Esophagus (tissue), 2 donors: ENCODE measurements around the gene GSN. TPM values are rescaled to one million over a fixed set of nuclear protein-coding genes. Genes with fewer than 3 reads are reported as not detected.

Experiments used
- H3K27ac ChIP-seq, 2 donors: one replicate each; pipeline ENCODE4 v1.5.1; 2013; ENCODE audit warnings: low read depth in 2 of 2, mild to moderate bottlenecking in 2 of 2, inconsistent platforms in 1 of 2, low read length in 1 of 2, moderate library complexity in 1 of 2
- H3K27me3 ChIP-seq, 2 donors: one replicate each; pipeline ENCODE4 v1.6.1; 2013; ENCODE audit warnings: low read length in 2 of 2, control low read depth in 1 of 2, mild to moderate bottlenecking in 1 of 2; ENCODE audit not compliant: insufficient read depth in 2 of 2, control insufficient read depth in 1 of 2
- H3K36me3 ChIP-seq, 2 donors: one replicate each; pipeline ENCODE4 v1.6.1; 2013; ENCODE audit warnings: low read length in 1 of 2; ENCODE audit not compliant: control insufficient read depth in 2 of 2, insufficient read depth in 2 of 2
- H3K4me1 ChIP-seq, 2 donors: one replicate each; pipeline ENCODE4 v1.6.1; 2013; ENCODE audit warnings: low read length in 1 of 2; ENCODE audit not compliant: control insufficient read depth in 2 of 2, insufficient read depth in 2 of 2
- H3K4me3 ChIP-seq, 2 donors: one replicate each; pipeline ENCODE4 v1.5.1; 2013; ENCODE audit warnings: low read length in 2 of 2, mild to moderate bottlenecking in 2 of 2, low read depth in 1 of 2, moderate library complexity in 1 of 2
- H3K9me3 ChIP-seq, 2 donors: one replicate each; pipeline ENCODE4 v1.6.1; 2013; ENCODE audit warnings: mild to moderate bottlenecking in 2 of 2, low read depth in 1 of 2, low read length in 1 of 2, moderate library complexity in 1 of 2; ENCODE audit not compliant: control insufficient read depth in 2 of 2, insufficient read depth in 1 of 2
- WGBS, 2 donors: extraction: QIAGEN DNeasy Blood & Tissue Kit; methylation state at CpG; one replicate each; pipeline ENCODE4 v1.1.7; 2013; 5-methylcytosine and 5-hydroxymethylcytosine counted together
- polyA plus RNA-seq, 2 donors: library from polyadenylated mRNA; stranded (reverse); fragments of 200-250 nt; gene quantifications; one replicate each; pipeline ENCODE4 v1.2.3, GENCODE V29; 2013
- donor health status: healthy with polysubstance abuse.
- donor health status: Bipolar disorder and iron deficiency.

Gene GSN
- polyA plus RNA-seq, 2 donors: 198 to 418 TPM

DNA sequence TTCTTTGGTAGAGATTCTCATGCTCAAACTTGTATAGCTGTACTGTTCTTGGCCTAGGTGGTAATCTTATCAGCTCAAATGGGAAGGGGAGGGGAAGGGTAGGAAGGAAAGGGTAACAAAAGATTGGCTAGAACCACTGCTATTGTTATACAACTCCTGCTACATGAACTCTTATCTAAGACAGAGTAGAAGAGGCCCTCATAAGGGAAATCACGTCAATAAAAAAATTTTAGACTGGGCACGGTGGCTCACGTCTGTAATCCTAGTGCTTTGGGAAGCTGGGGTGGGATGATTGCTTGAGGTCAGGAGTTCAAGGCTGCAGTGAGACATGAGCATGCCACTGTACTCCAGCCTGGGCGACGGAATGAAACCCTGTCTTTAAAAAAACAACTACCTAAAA, 86.2 kb downstream of the GSN start:
- Histone ChIP-seq H3K36me3 (peaks cover 0 to 3% of the 10 kb centered on the region in 2 donors), H3K27me3 (no peaks in the 10 kb centered on the region), H3K9me3 (no peaks in the 10 kb centered on the region), H3K27ac (peak overlapping the region in 1 of 2 donors; percentile 24), H3K4me1 (no peaks in the 10 kb centered on the region), H3K4me3 (no peak overlapping the region)
- 57 to 69% methylated on average over 5 of the region's 5 CpGs for WGBS, 2 donors

DNA sequence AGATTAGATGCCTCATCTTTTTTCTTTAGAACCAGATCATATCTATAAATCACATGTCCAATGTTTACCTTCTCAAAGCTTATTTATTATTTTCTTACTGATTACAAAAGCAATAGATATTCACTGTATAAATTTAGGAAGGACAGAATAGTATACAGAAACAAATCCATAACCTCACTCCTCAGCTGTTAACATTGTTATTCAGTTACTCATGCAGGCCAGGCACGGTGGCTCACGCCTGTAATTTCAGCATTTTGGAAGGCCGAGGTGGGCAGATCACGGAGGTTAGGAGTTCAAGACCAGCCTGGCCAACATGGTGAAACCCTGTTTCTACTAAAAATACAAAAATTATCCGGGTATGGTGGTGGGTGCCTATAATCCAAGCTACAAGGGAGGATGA, 86.8 kb downstream of the GSN start:
- Histone ChIP-seq H3K27ac (peak overlapping the region in 1 of 2 donors; percentile 60), H3K4me3 (no peak overlapping the region), H3K4me1 (no peaks in the 10 kb centered on the region), H3K36me3 (peaks cover 0 to 3% of the 10 kb centered on the region in 2 donors), H3K27me3 (no peaks in the 10 kb centered on the region), H3K9me3 (no peaks in the 10 kb centered on the region)
- 77 to 79% methylated on average over 5 of the region's 5 CpGs for WGBS, 2 donors

DNA sequence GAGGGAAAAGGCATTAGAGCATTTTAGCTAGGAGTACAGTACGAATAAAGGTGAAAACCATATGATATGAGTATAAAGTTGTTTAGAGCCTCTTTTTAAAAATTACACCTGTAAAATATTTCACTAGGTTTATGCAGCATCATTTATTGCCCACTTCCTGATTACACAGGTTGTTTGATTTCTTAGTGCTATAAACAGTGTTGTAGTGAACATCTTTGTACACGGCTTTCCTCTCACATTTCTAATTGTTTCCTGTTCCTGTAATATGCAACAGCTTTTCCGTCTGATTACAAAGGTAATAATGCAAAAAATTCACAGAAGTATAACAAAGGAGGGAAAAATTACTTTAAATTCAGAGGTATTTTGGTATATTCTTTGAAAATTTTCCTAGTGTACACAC, 89.0 kb downstream of the GSN start:
- H3K27me3 ChIP-seq: no peaks in the 10 kb centered on the region
- no peaks in the 10 kb centered on the region for H3K9me3 ChIP-seq
- H3K36me3 ChIP-seq: peaks cover 0 to 3% of the 10 kb centered on the region in 2 donors
- WGBS, 2 donors: 64 to 75% methylated on average over 3 of the region's 3 CpGs
- no peak overlapping the region for H3K4me3 ChIP-seq
- H3K27ac ChIP-seq: peak overlapping the region; percentile 68 to 79
- no peaks in the 10 kb centered on the region for H3K4me1 ChIP-seq

DNA sequence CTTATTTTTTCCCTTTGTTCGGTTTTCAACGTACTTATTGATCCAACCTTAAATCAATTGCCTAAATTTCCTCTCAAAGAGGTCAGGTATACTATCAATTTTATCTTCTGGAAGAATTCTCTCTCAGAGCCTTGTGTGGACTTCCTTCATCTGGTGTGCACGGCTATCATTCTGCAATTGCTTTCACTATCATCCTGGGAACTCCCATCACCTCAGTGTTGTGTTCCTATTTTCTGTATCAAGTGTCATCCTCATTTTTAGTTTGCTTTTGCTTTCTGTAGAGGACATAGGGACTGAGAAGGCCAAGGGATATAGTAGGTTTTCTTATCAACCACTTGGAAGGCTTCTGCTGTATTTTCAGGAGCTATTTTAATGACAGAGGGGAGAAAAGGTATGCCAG, 90.8 kb downstream of the GSN start:
- 59 to 63% methylated on average over 3 of the region's 3 CpGs for WGBS, 2 donors
- Histone ChIP-seq H3K9me3 (no peaks in the 10 kb centered on the region), H3K4me1 (no peaks in the 10 kb centered on the region), H3K36me3 (peaks cover 0 to 3% of the 10 kb centered on the region in 2 donors), H3K4me3 (no peak overlapping the region), H3K27ac (peak overlapping the region; percentile 22 to 59), H3K27me3 (no peaks in the 10 kb centered on the region)

DNA sequence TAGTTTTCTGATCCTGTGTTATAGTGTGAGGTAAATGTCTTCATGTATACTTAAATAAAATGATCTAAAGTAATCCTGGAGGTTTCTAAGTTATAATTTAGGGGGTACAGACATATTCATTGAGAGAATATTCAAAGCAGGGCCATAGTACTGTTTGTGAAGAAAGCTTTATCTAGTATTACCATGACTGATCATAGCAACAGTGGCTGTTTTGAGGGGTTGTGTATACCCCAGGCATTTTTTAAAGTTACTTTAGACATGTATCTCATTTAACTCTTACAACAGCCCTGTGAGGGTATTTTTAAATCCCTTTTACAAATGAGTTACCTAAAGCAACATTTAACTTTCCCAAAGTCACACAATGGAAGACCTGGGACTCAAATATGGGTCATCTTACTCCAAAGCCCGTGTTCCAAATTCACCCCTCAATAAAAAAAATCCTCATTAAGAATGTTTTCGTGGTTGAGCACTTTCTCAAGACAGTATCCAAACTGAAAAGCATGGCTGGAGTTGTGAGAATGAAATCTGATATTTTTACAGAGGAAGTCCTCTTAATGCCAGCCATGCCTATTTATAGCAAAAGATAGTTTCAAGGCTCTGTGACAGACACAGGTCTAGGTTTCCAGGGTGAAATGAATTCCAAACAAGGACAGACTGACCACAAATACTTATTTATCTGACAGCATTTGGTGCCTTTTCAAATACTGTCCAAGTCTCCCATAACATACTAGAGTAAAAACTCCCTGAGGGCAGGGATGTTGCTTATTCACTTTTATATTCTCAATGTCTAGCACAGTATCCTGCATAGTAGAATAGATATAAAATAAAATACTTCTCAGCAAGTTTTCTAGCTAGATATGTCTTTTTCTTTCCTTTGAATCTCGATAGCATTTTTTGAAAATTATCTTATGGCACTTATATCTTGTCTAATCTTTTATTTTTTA, 91.7 kb downstream of the GSN start:
- peak overlapping the region in 1 of 2 donors; percentile 18 for H3K27ac ChIP-seq
- H3K36me3 ChIP-seq: peaks cover 0 to 3% of the 10 kb centered on the region in 2 donors
- no peaks in the 10 kb centered on the region for H3K9me3 ChIP-seq
- H3K4me1 ChIP-seq: no peaks in the 10 kb centered on the region
- H3K4me3 ChIP-seq: no peak overlapping the region
- WGBS, 2 donors: 82% methylated on average over 3 of the region's 3 CpGs
- H3K27me3 ChIP-seq: no peaks in the 10 kb centered on the region

DNA sequence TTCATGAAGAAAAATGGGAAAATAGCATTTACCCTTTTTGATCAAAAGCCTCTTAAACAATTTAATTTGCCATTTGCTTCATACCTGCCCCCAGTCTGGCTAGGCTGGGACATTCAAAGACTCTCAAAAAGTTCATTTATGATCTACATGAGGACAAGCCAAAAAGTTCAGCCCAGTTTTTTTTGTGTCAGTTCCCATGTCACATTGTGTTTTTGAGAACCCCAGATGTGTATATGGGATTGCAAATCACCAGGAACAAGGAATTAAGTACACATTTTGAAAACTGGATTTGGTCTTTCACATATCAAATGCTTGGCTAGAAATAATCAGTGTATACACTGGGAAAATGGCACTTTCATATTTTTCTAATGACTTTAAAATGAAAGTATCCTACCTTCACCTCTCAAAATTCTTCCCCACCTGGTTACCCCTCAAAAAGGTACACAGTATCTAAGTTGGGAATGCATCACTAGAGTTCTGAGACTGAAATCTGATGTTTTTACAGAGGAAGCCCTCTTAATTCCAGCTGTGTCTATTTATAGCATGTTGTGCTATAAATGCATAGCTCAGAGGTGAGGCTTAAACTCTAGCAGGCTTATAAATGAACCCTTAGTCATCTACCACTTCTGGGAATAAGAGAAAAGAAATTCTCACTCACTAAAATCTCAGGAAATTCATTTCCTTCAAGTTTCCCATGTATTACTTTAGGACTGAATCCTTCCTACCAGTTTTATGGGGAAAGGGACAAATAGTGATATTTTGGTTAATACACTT, 92.8 kb downstream of the GSN start:
- no peaks in the 10 kb centered on the region for H3K9me3 ChIP-seq
- H3K4me3 ChIP-seq: no peak overlapping the region
- peak overlapping the region in 1 of 2 donors; percentile 75 for H3K27ac ChIP-seq
- no peaks in the 10 kb centered on the region for H3K4me1 ChIP-seq
- H3K27me3 ChIP-seq: no peaks in the 10 kb centered on the region
- no peaks in the 10 kb centered on the region for H3K36me3 ChIP-seq

DNA sequence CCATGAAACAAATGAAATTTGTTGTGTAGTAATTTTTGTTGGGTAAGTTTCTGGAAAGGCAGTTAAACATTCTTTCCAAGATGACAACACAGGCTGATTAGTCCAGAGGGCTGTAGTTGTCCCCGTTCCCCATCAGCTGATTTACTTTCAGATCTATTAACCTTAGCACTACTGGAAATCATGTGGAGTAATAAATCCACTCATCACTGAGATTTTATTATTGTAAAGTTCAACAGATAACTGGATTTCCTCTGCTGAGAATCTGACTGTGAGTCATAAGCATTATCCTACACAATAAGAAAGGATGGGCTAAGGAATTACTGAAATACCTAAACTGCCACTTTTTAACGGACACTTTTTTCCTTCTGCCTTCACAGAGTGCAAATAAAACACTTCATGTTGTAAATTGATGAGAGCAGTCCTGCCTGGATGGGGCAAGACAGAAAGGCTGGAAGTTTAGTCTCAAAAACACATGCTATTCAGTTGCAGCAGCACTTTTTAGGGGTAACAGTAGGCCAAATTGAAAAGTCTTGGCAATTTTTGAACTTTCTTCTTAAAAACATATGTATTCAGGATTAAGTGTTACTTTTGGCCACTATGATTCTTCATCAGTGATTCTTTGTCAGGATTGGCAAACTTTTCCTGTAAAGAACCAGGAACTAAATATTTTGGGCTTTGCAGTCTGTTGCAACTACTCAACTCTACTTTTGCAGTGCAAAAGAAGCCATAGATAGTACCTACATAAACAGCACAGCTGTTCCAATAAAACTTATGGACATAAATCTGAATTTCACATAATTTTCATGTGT, 95.1 kb downstream of the GSN start:
- Histone ChIP-seq H3K4me1 (no peaks in the 10 kb centered on the region), H3K36me3 (no peaks in the 10 kb centered on the region), H3K4me3 (peak overlapping the region in 1 of 2 donors; percentile 13), H3K27me3 (no peaks in the 10 kb centered on the region), H3K27ac (peak overlapping the region; percentile 68 to 85), H3K9me3 (no peaks in the 10 kb centered on the region)
- WGBS, 2 donors: 7 to 24% methylated on average over 2 of the region's 2 CpGs

DNA sequence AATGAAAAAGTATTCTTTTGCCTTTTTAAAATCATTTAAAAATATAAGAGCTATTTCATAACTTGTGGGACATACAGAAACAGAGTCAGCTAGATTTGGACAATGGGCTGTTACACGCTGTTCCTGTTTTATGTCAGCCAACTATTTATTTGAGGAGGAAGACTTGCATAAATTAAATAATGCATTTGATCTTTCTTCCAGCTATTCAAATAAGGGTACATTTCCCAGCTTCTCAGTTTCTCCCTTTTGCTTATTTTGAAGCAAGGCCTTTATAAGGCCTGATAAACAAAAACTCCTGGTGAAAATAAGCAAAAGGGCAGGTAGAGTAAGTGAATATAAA, 95.6 kb downstream of the GSN start:
- H3K9me3 ChIP-seq: no peaks in the 10 kb centered on the region
- H3K27ac ChIP-seq: peak overlapping the region in 1 of 2 donors; percentile 85
- WGBS, 2 donors: 13 to 54% methylated on average over 1 of the region's 1 CpG
- no peaks in the 10 kb centered on the region for H3K4me1 ChIP-seq
- H3K4me3 ChIP-seq: no peak overlapping the region
- H3K36me3 ChIP-seq: no peaks in the 10 kb centered on the region
- no peaks in the 10 kb centered on the region for H3K27me3 ChIP-seq

DNA sequence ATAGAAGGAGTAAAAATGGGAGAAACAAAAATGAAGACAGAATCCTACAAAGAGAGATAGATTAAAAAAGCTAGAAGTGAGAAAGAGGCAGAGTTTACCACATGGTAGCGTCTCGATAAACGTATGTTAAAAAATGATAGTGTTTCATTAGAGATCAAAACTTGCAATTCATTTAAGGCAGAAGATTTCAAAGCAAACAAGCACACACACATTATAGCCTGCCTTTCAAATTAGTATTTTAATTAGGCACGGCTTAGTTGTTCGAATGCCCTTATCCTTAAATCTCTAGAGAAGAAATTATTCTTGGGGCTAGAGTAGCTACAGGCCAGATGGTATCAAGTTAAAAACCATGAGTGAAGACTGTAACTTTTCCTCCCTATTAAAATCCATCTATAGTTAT, 96.1 kb downstream of the GSN start:
- Histone ChIP-seq H3K9me3 (no peaks in the 10 kb centered on the region), H3K36me3 (no peaks in the 10 kb centered on the region), H3K4me3 (no peak overlapping the region), H3K4me1 (no peaks in the 10 kb centered on the region), H3K27me3 (no peaks in the 10 kb centered on the region), H3K27ac (no peak overlapping the region)
- 74% methylated on average over 5 of the region's 5 CpGs for WGBS, 2 donors
